22Rv1 (cell line): ENCODE measurements around the gene ARMC9.

Experiments
- H3K27ac ChIP-seq: fragments of 450-650 bp; 2 replicates; pipeline ENCODE4 v1.5.1; 2017
- CTCF ChIP-seq: fragments of 450-650 bp; IDR thresholded peaks from 2 replicates; pipeline ENCODE4 v1.5.1; 2017; ENCODE audit warnings: mild to moderate bottlenecking
- ZFX ChIP-seq: fragments of 450-650 bp; IDR thresholded peaks from 2 replicates; pipeline ENCODE4 v1.6.1; 2017; ENCODE audit warnings: antibody characterized with exemption, borderline replicate concordance

The ARMC9 gene

GRCh38 chr2:231197706-231198290, 633 bp upstream of the ARMC9 start:
- TF ChIP-seq CTCF: no peak
- TF ChIP-seq ZFX: no peak
- peak overlapping the region; percentile 51; the same call in 1 of the 2 replicates for H3K27ac ChIP-seq

DNA sequence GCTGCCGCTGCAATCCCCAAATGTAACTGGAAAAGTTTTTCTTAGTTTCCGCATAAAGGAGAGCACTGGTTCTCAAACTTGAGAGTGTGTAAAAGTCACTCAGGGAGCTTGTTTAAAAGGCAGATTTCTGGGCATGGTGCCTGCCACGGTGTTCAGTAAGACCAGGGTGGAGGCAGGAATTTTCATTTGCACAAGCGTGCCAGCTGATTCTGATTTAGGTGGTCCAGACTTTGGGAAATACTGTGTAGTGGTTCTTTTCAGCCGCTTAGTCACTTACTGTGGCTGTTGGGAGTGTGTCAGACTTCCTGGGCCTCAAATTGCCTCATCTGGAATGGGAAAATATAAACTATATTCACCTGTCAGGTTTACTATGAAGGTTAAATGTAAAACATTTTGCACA, 788 bp downstream of the ARMC9 start:
- TF ChIP-seq ZFX: no peak
- TF ChIP-seq CTCF: no peak
- H3K27ac ChIP-seq: peak overlapping the region; percentile 51

DNA sequence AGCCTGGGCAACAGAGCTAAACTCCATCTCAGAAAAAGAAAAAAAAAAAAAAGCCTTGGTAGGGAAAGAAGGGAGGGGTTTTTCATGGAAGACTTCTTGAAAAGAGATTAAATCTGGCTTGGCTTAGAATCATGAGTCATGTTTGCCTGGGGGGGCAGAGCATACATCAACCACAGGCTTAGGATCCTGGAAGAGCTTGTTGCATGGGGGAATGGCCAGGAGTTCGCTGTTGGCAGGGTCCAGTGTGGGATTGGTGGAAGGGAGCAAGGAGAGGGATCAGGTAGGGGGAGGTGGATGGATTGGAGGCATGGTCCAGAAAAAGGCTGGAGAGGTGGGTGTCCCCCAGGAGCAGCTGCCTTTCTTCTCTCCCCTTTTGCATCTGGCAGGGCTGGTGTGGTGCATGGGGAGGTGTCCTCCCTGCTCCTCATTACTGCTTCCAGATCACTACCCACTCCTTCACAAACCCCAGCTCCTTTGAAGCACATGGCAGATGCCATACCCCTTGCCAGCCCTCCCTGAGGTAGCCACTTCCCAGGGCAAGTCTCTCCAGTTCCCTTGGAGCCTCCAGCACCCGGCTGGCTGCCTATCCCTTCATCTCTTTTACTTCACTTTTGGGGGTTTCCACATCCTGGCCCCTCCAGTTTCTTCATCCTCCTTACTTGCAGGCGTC, 2.5 kb downstream of the ARMC9 start:
- no peak for TF ChIP-seq CTCF
- TF ChIP-seq ZFX: no peak
- no peak overlapping the region for H3K27ac ChIP-seq

DNA sequence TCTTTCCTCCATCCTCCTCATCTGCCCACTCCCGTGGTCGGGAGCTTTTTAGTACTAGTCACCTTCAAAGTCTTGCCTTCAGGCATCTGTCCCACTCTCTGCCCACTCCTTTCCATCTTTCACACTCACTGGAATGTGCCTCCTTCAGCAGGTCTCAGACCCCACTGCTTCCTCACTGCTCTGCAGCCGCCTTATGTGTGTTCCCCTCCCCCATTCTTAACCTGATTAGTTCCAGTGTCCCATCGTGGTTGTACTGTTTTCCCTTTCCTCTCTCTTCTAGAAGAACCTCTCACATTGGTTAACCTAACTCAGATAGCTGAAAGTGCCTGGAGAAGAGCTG, 3.0 kb downstream of the ARMC9 start:
- TF ChIP-seq ZFX (no peak), CTCF (no peak)
- H3K27ac ChIP-seq: no peak overlapping the region

DNA sequence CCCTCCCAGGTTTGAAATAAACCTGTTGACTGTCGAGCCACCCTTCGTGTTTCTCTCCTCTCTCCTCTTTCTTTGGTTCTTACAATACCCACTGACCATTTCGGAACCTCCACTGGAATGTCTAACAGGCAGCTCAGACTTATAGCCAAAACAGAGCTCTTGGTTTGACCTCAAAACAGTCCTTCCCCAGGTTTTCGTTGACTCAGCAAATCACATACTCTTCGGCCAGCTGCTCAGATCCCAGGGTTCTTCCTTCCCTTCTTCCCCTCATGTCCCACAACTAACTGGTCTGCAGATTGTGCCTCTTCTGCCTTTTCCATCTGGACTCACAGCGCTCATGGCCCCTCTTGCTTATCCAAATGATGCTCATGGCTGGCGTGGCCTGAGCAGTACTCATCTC, 4.7 kb downstream of the ARMC9 start:
- H3K27ac ChIP-seq: no peak overlapping the region
- TF ChIP-seq ZFX (no peak), CTCF (no peak)

DNA sequence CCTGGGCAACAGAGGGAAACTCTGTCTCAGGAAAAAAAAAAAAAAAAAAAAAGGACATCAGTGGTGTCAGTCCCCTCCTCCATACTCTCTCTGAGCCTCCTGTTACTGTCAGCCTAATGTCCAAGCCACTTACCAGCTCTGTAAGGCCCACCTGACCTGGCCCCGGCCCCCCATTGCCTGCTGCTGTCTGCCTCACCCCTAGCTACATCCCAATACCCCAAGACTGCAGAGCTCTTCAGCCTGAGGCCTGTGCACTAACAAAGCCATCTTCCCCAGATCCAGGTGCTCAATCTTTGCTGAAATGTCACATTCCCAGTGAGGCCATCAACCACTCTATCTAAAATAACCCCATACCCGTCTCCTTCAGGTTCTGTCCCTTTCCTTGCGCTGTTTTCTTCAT, 5.7 kb downstream of the ARMC9 start:
- TF ChIP-seq ZFX (no peak), CTCF (no peak)
- no peak overlapping the region for H3K27ac ChIP-seq

DNA sequence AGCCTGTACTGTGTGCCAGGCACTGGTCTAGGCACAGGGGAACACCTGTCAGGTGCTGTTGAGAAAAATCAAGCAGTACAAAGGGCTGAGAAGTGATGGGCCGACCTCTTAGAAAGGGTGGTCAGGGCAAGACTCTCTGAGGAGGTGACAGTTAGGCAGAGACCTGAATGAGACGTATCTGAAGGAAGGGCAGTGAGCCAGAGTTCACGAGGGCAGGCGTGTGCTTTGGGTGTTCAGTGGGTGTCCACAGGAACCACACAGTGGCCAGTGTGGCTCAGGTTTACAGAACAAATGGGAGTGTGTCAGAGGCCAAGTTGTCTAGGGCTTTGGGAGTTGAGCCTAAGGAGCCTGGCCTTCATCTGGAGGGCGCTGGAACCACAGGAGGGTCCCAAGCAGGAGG, 6.2 kb downstream of the ARMC9 start:
- no peak overlapping the region for H3K27ac ChIP-seq
- TF ChIP-seq CTCF (no peak), ZFX (no peak)
